ENCODE data around the gene DNAH8.

GRCh38 chr6:38775870-38776269, 60.8 kb downstream of the DNAH8 start:
- TF ChIP-seq CTCF (IDR thresholded peaks at IDR 0.05) (no peak), POLR2AphosphoS5 (IDR thresholded peaks at IDR 0.05; ENCODE audit: low read depth, low read length) (no peak)

Measured in Panc1 (cell line).